PFSK-1 (cell line): ENCODE data around the gene ACAP2.

Experiments
- FOXP2 ChIP-seq: optimal IDR thresholded peaks from 2 replicates; pipeline ENCODE3; 2011; ENCODE audit warnings: borderline replicate concordance, control low read depth, inconsistent platforms; ENCODE audit not compliant: insufficient read depth; ENCODE audit errors: extremely low read length, extremely low read depth
- POLR2AphosphoS5 ChIP-seq: IDR thresholded peaks from 2 replicates; pipeline ENCODE4 v1.6.1; 2012; ENCODE audit warnings: low read depth, mild to moderate bottlenecking, control low read depth, low read length, moderate library complexity
- REST ChIP-seq, 2 experiments: IDR thresholded peaks; 2 replicates each; pipeline versions ENCODE4 v1.6.1 to v1.8.0; 2011 to 2012; ENCODE audit warnings: low read depth in 2 of 2, low read length in 2 of 2, control low read depth in 1 of 2, inconsistent platforms in 1 of 2, mild to moderate bottlenecking in 1 of 2, moderate library complexity in 1 of 2; ENCODE audit not compliant: insufficient read depth in 1 of 2
- SIN3A ChIP-seq: IDR thresholded peaks from 2 replicates; pipeline ENCODE4 v1.6.1; 2012; ENCODE audit warnings: mild to moderate bottlenecking, low read length, moderate library complexity, borderline replicate concordance; ENCODE audit not compliant: insufficient read depth
- TAF1 ChIP-seq: IDR thresholded peaks from 2 replicates; pipeline ENCODE4 v1.6.1; 2012; ENCODE audit warnings: low read length, control low read depth, borderline replicate concordance; ENCODE audit not compliant: insufficient read depth

Gene ACAP2

GRCh38 chr3:195251336-195252065, 191.3 kb downstream of the ACAP2 start:
- no peak for TF ChIP-seq TAF1

GRCh38 chr3:195250473-195251251, 192.2 kb downstream of the ACAP2 start:
- TF ChIP-seq SIN3A (no peak), REST (IDR thresholded peaks at IDR 0.05; ENCODE audit: insufficient read depth in 1 of 2, low read depth in 2 of 2, low read length in 2 of 2) (no peak), FOXP2 (no peak), POLR2AphosphoS5 (no peak), TAF1 (no peak)

- TF ChIP-seq POLR2AphosphoS5 (no peak), REST (IDR thresholded peaks at IDR 0.05; ENCODE audit: insufficient read depth in 1 of 2, low read depth in 2 of 2, low read length in 2 of 2) (no peak), FOXP2 (no peak), TAF1 (no peak), SIN3A (no peak)
These were observed 192.9 kb downstream of the ACAP2 start for GRCh38 chr3:195249858-195250464.

- TF ChIP-seq SIN3A (no peak), TAF1 (no peak), FOXP2 (no peak), POLR2AphosphoS5 (no peak), REST (IDR thresholded peaks at IDR 0.05; ENCODE audit: insufficient read depth in 1 of 2, low read depth in 2 of 2, low read length in 2 of 2) (no peak)
These were observed 193.6 kb downstream of the ACAP2 start for GRCh38 chr3:195249057-195249770.

GRCh38 chr3:195248281-195248680, 194.5 kb downstream of the ACAP2 start:
- no peak for TF ChIP-seq POLR2AphosphoS5
- no peak for TF ChIP-seq FOXP2
- no peak for TF ChIP-seq TAF1
- no peak for TF ChIP-seq REST (IDR thresholded peaks at IDR 0.05; ENCODE audit: insufficient read depth in 1 of 2, low read depth in 2 of 2, low read length in 2 of 2)
- no peak for TF ChIP-seq SIN3A
